Tibial artery (tissue), 4 donors: Measurements from ENCODE around the gene YPEL4.

Source experiments
- DNase-seq, 2 donors: peaks; one replicate each; pipeline ENCODE4 v3.0.0-alpha.2; 2019
- H3K27ac ChIP-seq, 2 donors: fragments of 200-600 bp; sonication (generic) in 1 of 2; 1 replicate in 1 of 2; 2 replicates in 1 of 2; pipeline ENCODE4 v1.5.1; 2018 to 2019; ENCODE audit warnings: mild to moderate bottlenecking in 1 of 2
- H3K27me3 ChIP-seq, 2 donors: fragments of 200-600 bp; sonication (generic) in 1 of 2; one replicate each; pipeline versions ENCODE4 v1.5.1 to v1.6.0; 2016 to 2019
- H3K36me3 ChIP-seq, 3 donors: fragments of 200-600 bp; sonication (generic) in 2 of 3; one replicate each; pipeline ENCODE4 v1.5.1; 2016 to 2019; ENCODE audit warnings: mild to moderate bottlenecking in 2 of 3
- H3K4me1 ChIP-seq, 4 donors: fragments of 200-600 bp; sonication (generic) in 2 of 4; 1 replicate in 3 of 4; 2 replicates in 1 of 4; pipeline ENCODE4 v1.5.1; 2016 to 2019
- H3K4me3 ChIP-seq, 2 donors: fragments of 200-600 bp; sonication (generic) in 1 of 2; 1 replicate in 1 of 2; 2 replicates in 1 of 2; pipeline ENCODE4 v1.5.1; 2018 to 2019; ENCODE audit warnings: mild to moderate bottlenecking in 2 of 2
- H3K9me3 ChIP-seq, 3 donors: fragments of 200-600 bp; sonication (generic) in 1 of 3; one replicate each; pipeline ENCODE4 v1.5.1; 2016 to 2019
- CTCF ChIP-seq, 2 experiments: fragments of 200-600 bp in 1 of 2; fragments of 450-650 bp in 1 of 2; IDR thresholded peaks; one replicate each; pipeline ENCODE4 v1.5.1; 2017 to 2019; ENCODE audit warnings: antibody characterized with exemption in 2 of 2, mild to moderate bottlenecking in 1 of 2, moderate library complexity in 1 of 2
- intact Hi-C: fragments of 100-400 bp; cut with DNase I; formaldehyde crosslinking; loops from one replicate; pipeline ENCODE4 v1.15.0; 2023; ENCODE audit warnings: low total_unique reads

The YPEL4 gene

GRCh38 chr11:57663975-57664374 lies 14.3 kb upstream of the YPEL4 start:
- DNase-seq, result no peak
- Histone ChIP-seq H3K4me1 (peaks cover 0 to 19% (median 8%) of the 10 kb centered on the region in 4 donors), H3K36me3 (peaks cover 30 to 40% (median 36%) of the 10 kb centered on the region in 3 donors), H3K9me3 (no peaks in the 10 kb centered on the region), H3K4me3 (no peak overlapping the region), H3K27ac (no peak overlapping the region), H3K27me3 (no peaks in the 10 kb centered on the region)
- TF ChIP-seq CTCF (IDR thresholded peaks at IDR 0.05), result no peak
- intact Hi-C loops, result loop anchor here (5.0 to 10.0 kb wide), 3 partner anchors 51 to 327 kb away; partner anchors contain the start of genes MED19, P2RX3, SSRP1 and TMX2

- Histone ChIP-seq H3K27ac (no peak overlapping the region), H3K36me3 (peaks cover 30 to 40% (median 36%) of the 10 kb centered on the region in 3 donors), H3K4me3 (no peak overlapping the region), H3K4me1 (peaks cover 0 to 28% (median 16%) of the 10 kb centered on the region in 4 donors), H3K27me3 (no peaks in the 10 kb centered on the region), H3K9me3 (no peaks in the 10 kb centered on the region)
- intact Hi-C loops, result loop anchor here (5.0 to 10.0 kb wide), 3 partner anchors 52 to 326 kb away; partner anchors contain the start of genes MED19, P2RX3, SSRP1 and TMX2
- DNase-seq, result no peak
- no peak for TF ChIP-seq CTCF (IDR thresholded peaks at IDR 0.05)
Measured at GRCh38 chr11:57662893-57663292, 13.2 kb upstream of the YPEL4 start.

- Histone ChIP-seq H3K4me1 (peaks cover 0 to 25% (median 20%) of the 10 kb centered on the region in 4 donors), H3K9me3 (no peaks in the 10 kb centered on the region), H3K27me3 (no peaks in the 10 kb centered on the region), H3K36me3 (peaks cover 30 to 40% (median 36%) of the 10 kb centered on the region in 3 donors), H3K27ac (no peak overlapping the region), H3K4me3 (no peak overlapping the region)
- no peak for TF ChIP-seq CTCF (IDR thresholded peaks at IDR 0.05)
- intact Hi-C loops, result loop anchor here (5.0 to 10.0 kb wide), 3 partner anchors 55 to 322 kb away; partner anchors contain the start of genes MED19, P2RX3, SSRP1 and TMX2
- DNase-seq, result no peak
Measured at GRCh38 chr11:57659669-57660068, 10.0 kb upstream of the YPEL4 start.

GRCh38 chr11:57658023-57658361 lies 8.3 kb upstream of the YPEL4 start:
- intact Hi-C loops, result no loop called here
- TF ChIP-seq CTCF (IDR thresholded peaks at IDR 0.05), result no peak
- peak overlapping the region; percentile 86 to 88 for H3K27ac ChIP-seq

GRCh38 chr11:57657194-57658022 lies 7.7 kb upstream of the YPEL4 start, which contains the start of gene CLP1:
TSS of gene CLP1 (plus strand) at chr11:57657762. CDS start at chr11:57659477, 1,715 bp downstream.
- H3K27me3 ChIP-seq, result no peaks in the 10 kb centered on the region
- H3K9me3 ChIP-seq, result no peaks in the 10 kb centered on the region
- no peak for TF ChIP-seq CTCF (IDR thresholded peaks at IDR 0.05)
- peaks cover 30 to 34% (median 33%) of the 10 kb centered on the region in 3 donors for H3K36me3 ChIP-seq
- DNase-seq, result peak; percentile 100
- peaks cover 0 to 25% (median 20%) of the 10 kb centered on the region in 4 donors for H3K4me1 ChIP-seq
- peak within 1 kb of the TSS; percentile 86 to 88 for H3K27ac ChIP-seq
- intact Hi-C loops, result no loop called here
- peak within 1 kb of the TSS; percentile 60 to 65 for H3K4me3 ChIP-seq

More at GRCh38 chr11:57658023-57658361, 8.3 kb upstream of the YPEL4 start:
- H3K27me3 ChIP-seq, result no peaks in the 10 kb centered on the region
- H3K4me1 ChIP-seq, result peaks cover 0 to 25% (median 20%) of the 10 kb centered on the region in 4 donors
- H3K9me3 ChIP-seq, result no peaks in the 10 kb centered on the region
- H3K4me3 ChIP-seq, result peak overlapping the region; percentile 60 to 65
- DNase-seq, result no peak
- H3K36me3 ChIP-seq, result peaks cover 30 to 39% (median 36%) of the 10 kb centered on the region in 3 donors
